Thoracic aorta (tissue), 2 donors: ENCODE results near the gene BARX1. TPM values are rescaled to one million over a fixed set of nuclear protein-coding genes. Genes with fewer than 3 reads are reported as not detected.
"Not testable (repeated sequence)": the region's sequence is repeated elsewhere in the genome, so short reads cannot be mapped to it uniquely, and the experiment has no call there.

Experiments
- ATAC-seq: fragments of 150-250 bp; one replicate; pipeline ENCODE4 v1.8.0; 2017; ENCODE audit warnings: low read depth; ENCODE audit not compliant: insufficient number of reproducible peaks, low FRiP score
- DNase-seq: peaks from one replicate; pipeline ENCODE4 v3.0.0-alpha.2; 2020; ENCODE audit warnings: low spot score
- H3K27ac ChIP-seq, 2 donors: fragments of 200-600 bp; sonication (generic); 1 replicate in 1 of 2; 2 replicates in 1 of 2; pipeline ENCODE4 v1.5.1; 2016; ENCODE audit warnings: mild to moderate bottlenecking in 2 of 2, moderate library complexity in 2 of 2
- H3K27me3 ChIP-seq: fragments of 200-600 bp; sonication (generic); replicated peaks from 2 replicates; pipeline ENCODE4 v1.6.0; 2016; ENCODE audit warnings: mild to moderate bottlenecking; ENCODE audit not compliant: insufficient read depth
- H3K36me3 ChIP-seq: fragments of 200-600 bp; sonication (generic); one replicate; pipeline ENCODE4 v1.5.1; 2016
- H3K4me1 ChIP-seq, 2 donors: fragments of 200-600 bp; sonication (generic); 1 replicate in 1 of 2; 2 replicates in 1 of 2; pipeline versions ENCODE4 v1.5.1 to v1.6.0; 2016; ENCODE audit warnings: low read depth in 2 of 2, mild to moderate bottlenecking in 1 of 2; ENCODE audit not compliant: control insufficient read depth in 1 of 2
- H3K4me3 ChIP-seq: fragments of 200-600 bp; sonication (generic); 2 replicates; pipeline ENCODE4 v1.5.1; 2016; ENCODE audit warnings: mild to moderate bottlenecking
- H3K9me3 ChIP-seq: fragments of 200-600 bp; sonication (generic); 2 replicates; pipeline ENCODE4 v1.5.1; 2016
- total RNA-seq, 2 donors: library from RNA; depleted of rRNA; stranded (reverse); fragments of >200 nt; gene quantifications; one replicate each; pipeline versions ENCODE4 v1.1.0 to v1.2.3, GENCODE V29; 2016
- TF ChIP-seq, protein P1 (sequence below): fragments of 200-600 bp; sonication (generic); IDR thresholded peaks from one replicate; pipeline ENCODE4 v1.5.1; 2019; ENCODE audit warnings: antibody characterized with exemption

Gene BARX1
- total RNA-seq, 2 donors from 2014 or later, result not detected

DNA sequence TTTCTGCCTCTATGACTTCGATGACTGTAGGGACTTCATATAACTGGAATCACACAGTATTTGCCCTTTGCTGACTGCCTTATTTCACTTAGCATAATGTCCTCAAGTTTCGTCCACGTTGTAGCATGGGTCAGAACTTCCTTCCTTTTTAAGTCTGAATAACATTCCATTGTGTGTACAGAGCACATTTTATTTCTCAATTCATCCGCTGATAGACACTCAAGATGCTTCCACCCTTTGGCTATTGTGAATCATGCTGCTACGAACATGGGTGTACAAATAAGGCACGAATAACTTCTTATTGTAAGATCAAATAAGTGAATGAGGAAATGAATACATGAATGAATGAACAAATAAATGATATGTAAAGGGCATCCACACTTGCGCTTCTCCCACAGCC lies 13.0 kb downstream of the BARX1 start:
- peaks cover 8% of the 10 kb centered on the region for H3K27me3 ChIP-seq

DNA sequence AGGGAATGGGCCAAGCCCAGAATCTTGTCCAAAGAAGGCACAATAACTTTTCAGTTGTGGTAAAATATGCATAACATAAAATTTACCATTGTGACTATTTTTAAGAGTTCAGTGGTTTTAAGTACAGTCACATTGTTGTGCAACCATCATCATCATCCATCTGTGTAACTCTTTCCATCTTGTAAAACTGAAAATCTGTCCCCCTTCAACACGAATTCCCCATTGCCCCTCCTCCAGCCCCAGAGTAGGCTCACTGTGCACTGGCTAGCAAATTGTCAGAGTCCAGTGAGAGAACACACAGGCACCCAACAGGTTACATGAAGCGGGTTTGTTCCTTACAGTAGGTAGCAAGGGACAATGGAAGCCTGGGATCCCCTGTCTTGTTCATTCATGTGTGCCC lies 13.7 kb downstream of the BARX1 start:
- Histone ChIP-seq H3K27ac (no peak overlapping the region), H3K36me3 (no peaks in the 10 kb centered on the region), H3K27me3 (peaks cover 3% of the 10 kb centered on the region), H3K4me1 (peaks cover 0 to 10% of the 10 kb centered on the region in 2 donors), H3K4me3 (no peak overlapping the region), H3K9me3 (no peaks in the 10 kb centered on the region)
- TF ChIP-seq, protein P1, sequence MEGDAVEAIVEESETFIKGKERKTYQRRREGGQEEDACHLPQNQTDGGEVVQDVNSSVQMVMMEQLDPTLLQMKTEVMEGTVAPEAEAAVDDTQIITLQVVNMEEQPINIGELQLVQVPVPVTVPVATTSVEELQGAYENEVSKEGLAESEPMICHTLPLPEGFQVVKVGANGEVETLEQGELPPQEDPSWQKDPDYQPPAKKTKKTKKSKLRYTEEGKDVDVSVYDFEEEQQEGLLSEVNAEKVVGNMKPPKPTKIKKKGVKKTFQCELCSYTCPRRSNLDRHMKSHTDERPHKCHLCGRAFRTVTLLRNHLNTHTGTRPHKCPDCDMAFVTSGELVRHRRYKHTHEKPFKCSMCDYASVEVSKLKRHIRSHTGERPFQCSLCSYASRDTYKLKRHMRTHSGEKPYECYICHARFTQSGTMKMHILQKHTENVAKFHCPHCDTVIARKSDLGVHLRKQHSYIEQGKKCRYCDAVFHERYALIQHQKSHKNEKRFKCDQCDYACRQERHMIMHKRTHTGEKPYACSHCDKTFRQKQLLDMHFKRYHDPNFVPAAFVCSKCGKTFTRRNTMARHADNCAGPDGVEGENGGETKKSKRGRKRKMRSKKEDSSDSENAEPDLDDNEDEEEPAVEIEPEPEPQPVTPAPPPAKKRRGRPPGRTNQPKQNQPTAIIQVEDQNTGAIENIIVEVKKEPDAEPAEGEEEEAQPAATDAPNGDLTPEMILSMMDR, result no peak
- no peak for DNase-seq
- no peak for ATAC-seq

More for the DNA sequence above, 13.0 kb downstream of the BARX1 start:
- Histone ChIP-seq H3K4me3 (no peak overlapping the region), H3K9me3 (no peaks in the 10 kb centered on the region), H3K4me1 (peaks cover 0 to 10% of the 10 kb centered on the region in 2 donors), H3K36me3 (no peaks in the 10 kb centered on the region), H3K27ac (no peak overlapping the region)
- DNase-seq, result no peak
- TF ChIP-seq, protein P1, result no peak
- no peak for ATAC-seq

DNA sequence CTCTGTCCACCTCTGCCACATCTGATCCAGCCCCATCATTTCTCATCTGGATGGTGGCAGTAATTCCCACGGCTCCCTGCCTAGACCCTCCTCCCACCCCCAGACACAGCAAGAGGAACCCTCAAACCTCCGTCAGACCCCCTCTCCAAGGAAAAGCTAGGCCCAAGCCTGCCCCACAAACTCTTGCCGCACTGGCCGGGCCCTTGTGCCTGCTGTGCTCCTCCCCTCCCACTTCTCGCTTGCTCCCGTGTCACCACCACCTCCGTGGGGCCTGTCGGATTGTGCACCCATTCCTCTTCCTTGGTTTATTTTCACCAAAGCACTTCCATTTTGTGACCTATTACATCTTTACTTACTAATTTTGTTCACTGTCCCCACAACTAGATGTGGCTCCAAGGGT lies 14.2 kb downstream of the BARX1 start:
- DNase-seq, result no peak
- Histone ChIP-seq H3K4me1 (peaks cover 0 to 5% of the 10 kb centered on the region in 2 donors), H3K9me3 (no peaks in the 10 kb centered on the region), H3K4me3 (no peak overlapping the region), H3K27me3 (no peaks in the 10 kb centered on the region), H3K36me3 (no peaks in the 10 kb centered on the region), H3K27ac (no peak overlapping the region)
- TF ChIP-seq, protein P1, result no peak
- no peak for ATAC-seq

DNA sequence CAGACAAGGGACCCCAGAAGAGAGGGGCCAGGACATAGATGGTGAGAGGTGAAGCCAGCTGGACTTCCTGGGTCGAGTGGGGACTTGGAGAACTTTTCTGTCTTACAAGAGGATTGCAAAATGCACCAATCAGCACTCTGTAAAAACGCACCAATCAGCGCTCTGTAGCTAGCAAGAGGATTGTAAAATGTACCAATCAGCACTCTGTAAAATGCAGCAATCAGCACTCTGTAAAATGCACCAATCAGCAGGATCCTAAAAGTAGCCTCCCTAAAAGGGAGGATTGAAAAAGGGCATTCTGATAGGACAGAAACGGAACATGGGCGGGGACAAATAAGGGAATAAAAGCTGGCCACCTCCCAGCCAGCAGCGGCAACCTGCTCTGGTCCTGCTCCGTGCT lies 15.6 kb downstream of the BARX1 start:
- H3K9me3 ChIP-seq, ATAC-seq, H3K27me3 ChIP-seq, H3K4me3 ChIP-seq, H3K27ac ChIP-seq, DNase-seq, H3K4me1 ChIP-seq, H3K36me3 ChIP-seq: not testable (repeated sequence)

DNA sequence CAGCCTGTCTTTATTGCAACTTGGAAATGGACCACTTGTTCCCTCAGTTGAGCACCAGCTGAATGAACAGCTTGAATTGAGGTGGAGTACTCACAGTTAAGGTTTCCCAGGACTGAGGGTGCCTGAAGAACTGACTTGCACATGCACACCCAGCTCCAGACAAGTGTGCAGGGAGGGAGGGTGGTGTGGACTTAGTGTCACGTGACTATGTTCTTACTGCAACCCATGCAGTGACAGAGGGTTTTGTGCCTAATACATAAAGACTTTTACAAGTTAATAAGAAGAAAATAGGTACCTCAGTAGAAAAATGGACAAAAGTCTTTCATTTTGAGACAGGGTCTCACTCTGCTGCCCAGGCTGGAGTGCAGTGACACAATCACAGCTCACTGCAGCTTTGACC lies 18.0 kb downstream of the BARX1 start:
- H3K36me3 ChIP-seq, result no peaks in the 10 kb centered on the region
- TF ChIP-seq, protein P1, result no peak
- no peaks in the 10 kb centered on the region for H3K27me3 ChIP-seq
- no peak overlapping the region for H3K27ac ChIP-seq
- H3K4me3 ChIP-seq, result no peak overlapping the region
- DNase-seq, result no peak
- no peaks in the 10 kb centered on the region for H3K4me1 ChIP-seq
- no peak for ATAC-seq
- H3K9me3 ChIP-seq, result no peaks in the 10 kb centered on the region

DNA sequence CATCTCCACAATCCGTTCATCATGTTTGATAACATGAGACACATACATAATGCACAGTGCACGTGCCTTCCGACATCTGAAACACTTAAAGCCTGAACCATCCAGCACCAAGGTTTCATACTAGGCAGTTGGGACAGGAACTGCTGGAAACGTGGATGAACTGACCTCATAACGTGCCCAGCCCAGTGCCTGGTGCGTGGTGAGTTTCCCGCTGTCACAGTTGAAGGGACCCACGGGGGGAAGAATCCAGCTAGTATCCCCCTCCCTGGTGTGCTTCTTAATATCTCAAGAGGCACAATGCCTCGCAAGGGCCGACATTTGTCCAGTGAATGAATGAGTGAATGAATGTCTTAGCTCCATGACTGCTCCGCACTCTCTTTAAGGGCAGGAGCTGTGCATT lies 23.2 kb downstream of the BARX1 start:
- no peak overlapping the region for H3K27ac ChIP-seq
- no peaks in the 10 kb centered on the region for H3K4me1 ChIP-seq
- TF ChIP-seq, protein P1, result no peak
- no peak overlapping the region for H3K4me3 ChIP-seq
- no peaks in the 10 kb centered on the region for H3K9me3 ChIP-seq
- no peaks in the 10 kb centered on the region for H3K27me3 ChIP-seq
- no peak for DNase-seq
- no peak for ATAC-seq
- no peaks in the 10 kb centered on the region for H3K36me3 ChIP-seq
